Neural progenitor cell (in vitro differentiated cells): Measurements from ENCODE around the gene TPH1. TPM values are rescaled to one million over a fixed set of nuclear protein-coding genes. Genes with fewer than 3 reads are reported as not detected.

Experiments used
- DNase-seq: peaks from one replicate; pipeline ENCODE4 v3.0.0-alpha.2; 2016; ENCODE audit warnings: low spot score
- H2AFZ ChIP-seq: fragments of 200-600 bp; sonication (generic); replicated peaks from 2 replicates; pipeline ENCODE4 v1.6.1; 2016; ENCODE audit warnings: antibody characterized with exemption
- H3F3A ChIP-seq: fragments of 200-600 bp; sonication (generic); 2 replicates; pipeline ENCODE4 v1.6.1; 2016; ENCODE audit warnings: antibody characterized with exemption, low read depth
- H3K27ac ChIP-seq: fragments of 200-600 bp; sonication (generic); 2 replicates; pipeline ENCODE4 v1.5.1; 2016; ENCODE audit warnings: mild to moderate bottlenecking
- H3K27me3 ChIP-seq: fragments of 200-600 bp; sonication (generic); 2 replicates; pipeline ENCODE4 v1.6.1; 2016; ENCODE audit warnings: mild to moderate bottlenecking, moderate library complexity
- H3K36me3 ChIP-seq: fragments of 200-600 bp; sonication (generic); 2 replicates; pipeline ENCODE4 v1.5.1; 2016
- H3K4me1 ChIP-seq: fragments of 200-600 bp; sonication (generic); 2 replicates; pipeline ENCODE4 v1.6.1; 2016; ENCODE audit warnings: mixed run types
- H3K4me2 ChIP-seq: fragments of 200-600 bp; sonication (generic); 2 replicates; pipeline ENCODE4 v1.6.1; 2016
- H3K4me3 ChIP-seq: fragments of 200-600 bp; sonication (generic); 2 replicates; pipeline ENCODE4 v1.5.1; 2016
- H3K79me2 ChIP-seq: fragments of 200-600 bp; sonication (generic); 2 replicates; pipeline ENCODE4 v1.6.1; 2016; ENCODE audit warnings: low read depth
- H3K9ac ChIP-seq: fragments of 200-600 bp; sonication (generic); 2 replicates; pipeline ENCODE4 v1.6.1; 2016
- H3K9me3 ChIP-seq: fragments of 200-600 bp; sonication (generic); 2 replicates; pipeline ENCODE4 v1.5.1; 2016; ENCODE audit warnings: low read depth
- H4K20me1 ChIP-seq: fragments of 200-600 bp; sonication (generic); 2 replicates; pipeline ENCODE4 v1.6.1; 2016; ENCODE audit warnings: low read depth
- H3K27ac Mint-ChIP-seq: 3 replicates; pipeline ENCODE4 v1.8.0; 2021; ENCODE audit warnings: mixed read lengths
- H3K27me3 Mint-ChIP-seq: 2 replicates; pipeline ENCODE4 v1.8.0; 2022; ENCODE audit warnings: low read depth, mild to moderate bottlenecking, inconsistent platforms, moderate library complexity, mixed read lengths; ENCODE audit not compliant: insufficient read depth
- H3K36me3 Mint-ChIP-seq: 3 replicates; pipeline ENCODE4 v1.8.0; 2021; ENCODE audit warnings: mixed read lengths
- H3K4me1 Mint-ChIP-seq: 3 replicates; pipeline ENCODE4 v1.8.0; 2021; ENCODE audit warnings: mixed read lengths
- H3K4me3 Mint-ChIP-seq: 3 replicates; pipeline ENCODE4 v1.8.0; 2021; ENCODE audit warnings: mild to moderate bottlenecking, moderate library complexity, mixed read lengths
- H3K9me3 Mint-ChIP-seq: 3 replicates; pipeline ENCODE4 v1.8.0; 2020; ENCODE audit warnings: mixed read lengths
- EZH2 ChIP-seq: fragments of 200-600 bp; sonication (generic); IDR thresholded peaks from 2 replicates; pipeline ENCODE4 v1.6.1; 2017; ENCODE audit warnings: antibody characterized with exemption, mild to moderate bottlenecking, moderate library complexity
- EZH2phosphoT487 ChIP-seq: fragments of 200-600 bp; sonication (generic); IDR thresholded peaks from 2 replicates; pipeline ENCODE4 v1.6.1; 2017; ENCODE audit warnings: antibody characterized with exemption
- total RNA-seq: library from RNA; depleted of rRNA; stranded (reverse); fragments of >200 nt; gene quantifications from 2 replicates; pipeline ENCODE4 v1.2.3, GENCODE V29; 2015; ENCODE audit warnings: low replicate concordance
- TF ChIP-seq, protein P1 (sequence below): fragments of 200-600 bp; sonication (generic); IDR thresholded peaks from 2 replicates; pipeline ENCODE4 v1.5.1; 2017; ENCODE audit warnings: antibody characterized with exemption, mild to moderate bottlenecking

Gene TPH1
- total RNA-seq, 1 donor from 2014 or later, result 0.24 TPM

DNA sequence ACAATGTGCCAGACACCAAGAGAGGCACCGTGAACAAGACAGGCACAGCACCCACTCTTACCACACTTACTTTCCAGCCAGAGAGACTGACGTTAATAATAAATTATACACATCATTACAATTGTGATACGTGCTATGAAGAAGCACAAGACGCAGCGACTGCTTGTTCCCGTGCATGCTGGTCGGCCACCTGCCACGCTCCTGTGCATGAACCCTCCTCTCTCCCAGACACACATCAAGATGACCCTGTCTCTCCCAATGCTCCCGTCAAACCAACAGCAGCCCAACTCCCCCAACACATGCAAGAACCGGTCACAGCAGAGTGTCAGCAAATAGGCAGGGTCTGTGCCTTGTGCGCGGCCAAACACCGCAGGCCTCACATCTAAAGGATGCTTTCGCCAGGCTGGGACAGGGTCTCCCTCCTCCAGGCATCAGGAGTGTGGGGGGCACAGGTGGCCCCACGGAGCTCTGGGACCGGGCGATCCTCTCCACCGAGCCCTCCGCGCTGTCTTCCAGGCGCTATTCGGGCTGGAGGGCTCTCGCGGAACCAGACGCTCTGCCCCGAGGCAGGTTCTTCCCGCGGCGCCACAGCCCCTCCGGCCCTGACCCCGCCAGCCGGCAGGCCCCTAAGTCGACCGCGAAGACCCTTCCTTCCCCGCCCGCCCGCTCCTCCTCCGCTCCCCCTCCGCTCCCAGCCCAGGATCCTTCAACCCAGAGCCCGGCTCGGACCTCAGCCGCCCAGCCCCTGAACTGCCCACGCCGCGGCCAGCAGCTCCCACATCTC is 33.8 kb downstream of the TPH1 start:
- peak overlapping the region; percentile 92 for H3K4me3 ChIP-seq
- DNase-seq, result no peak
- peaks cover 19% of the 10 kb centered on the region for H3K79me2 ChIP-seq
- H3F3A ChIP-seq, result peaks cover 23% of the 10 kb centered on the region
- Mint-ChIP-seq H3K27me3 (peaks cover 11% of the 10 kb centered on the region), H3K4me3 (peak overlapping the region; percentile 92), H3K36me3 (no peaks in the 10 kb centered on the region), H3K27ac (peak overlapping the region; percentile 27), H3K4me1 (peaks cover 20% of the 10 kb centered on the region), H3K9me3 (no peaks in the 10 kb centered on the region)
- H2AFZ ChIP-seq, result peak overlapping the region; percentile 96
- H3K27ac ChIP-seq, result peak overlapping the region; percentile 18
- H3K36me3 ChIP-seq, result no peaks in the 10 kb centered on the region
- no peak for TF ChIP-seq EZH2phosphoT487
- TF ChIP-seq, protein P1, sequence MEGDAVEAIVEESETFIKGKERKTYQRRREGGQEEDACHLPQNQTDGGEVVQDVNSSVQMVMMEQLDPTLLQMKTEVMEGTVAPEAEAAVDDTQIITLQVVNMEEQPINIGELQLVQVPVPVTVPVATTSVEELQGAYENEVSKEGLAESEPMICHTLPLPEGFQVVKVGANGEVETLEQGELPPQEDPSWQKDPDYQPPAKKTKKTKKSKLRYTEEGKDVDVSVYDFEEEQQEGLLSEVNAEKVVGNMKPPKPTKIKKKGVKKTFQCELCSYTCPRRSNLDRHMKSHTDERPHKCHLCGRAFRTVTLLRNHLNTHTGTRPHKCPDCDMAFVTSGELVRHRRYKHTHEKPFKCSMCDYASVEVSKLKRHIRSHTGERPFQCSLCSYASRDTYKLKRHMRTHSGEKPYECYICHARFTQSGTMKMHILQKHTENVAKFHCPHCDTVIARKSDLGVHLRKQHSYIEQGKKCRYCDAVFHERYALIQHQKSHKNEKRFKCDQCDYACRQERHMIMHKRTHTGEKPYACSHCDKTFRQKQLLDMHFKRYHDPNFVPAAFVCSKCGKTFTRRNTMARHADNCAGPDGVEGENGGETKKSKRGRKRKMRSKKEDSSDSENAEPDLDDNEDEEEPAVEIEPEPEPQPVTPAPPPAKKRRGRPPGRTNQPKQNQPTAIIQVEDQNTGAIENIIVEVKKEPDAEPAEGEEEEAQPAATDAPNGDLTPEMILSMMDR, result no peak
- no peak for TF ChIP-seq EZH2
- peak overlapping the region; percentile 50 for H3K9ac ChIP-seq
- peaks cover 10% of the 10 kb centered on the region for H4K20me1 ChIP-seq
- peaks cover 33% of the 10 kb centered on the region for H3K27me3 ChIP-seq
- peaks cover 16% of the 10 kb centered on the region for H3K4me1 ChIP-seq
- H3K9me3 ChIP-seq, result no peaks in the 10 kb centered on the region
- H3K4me2 ChIP-seq, result peak overlapping the region; percentile 98

DNA sequence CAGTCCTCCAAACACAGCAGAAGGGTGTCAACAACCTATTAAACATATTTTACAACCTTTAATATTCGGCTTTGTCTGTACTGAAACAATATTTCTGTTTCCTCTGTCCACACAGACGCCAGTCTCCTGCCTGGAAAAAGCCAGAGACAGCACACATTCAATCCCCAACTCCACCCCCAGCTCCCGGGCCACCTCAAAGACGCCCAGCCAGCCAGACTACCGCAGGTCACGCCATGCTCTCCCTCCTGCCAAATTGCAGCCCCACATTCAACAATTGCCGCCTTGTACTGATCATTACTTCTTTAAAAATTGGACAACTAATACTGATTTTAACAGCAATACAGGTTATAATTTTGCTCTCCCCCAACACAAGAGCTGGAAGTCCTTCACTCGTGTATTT is 34.4 kb downstream of the TPH1 start:
- Histone ChIP-seq H3K79me2 (peaks cover 19% of the 10 kb centered on the region), H3F3A (peaks cover 23% of the 10 kb centered on the region), H3K27ac (no peak overlapping the region), H3K9ac (no peak overlapping the region), H3K4me3 (peak overlapping the region; percentile 92), H3K9me3 (no peaks in the 10 kb centered on the region), H3K4me1 (peaks cover 16% of the 10 kb centered on the region), H2AFZ (no peak overlapping the region), H3K36me3 (no peaks in the 10 kb centered on the region), H4K20me1 (peaks cover 10% of the 10 kb centered on the region), H3K4me2 (peak overlapping the region; percentile 98), H3K27me3 (peaks cover 33% of the 10 kb centered on the region)
- TF ChIP-seq, protein P1, result no peak
- TF ChIP-seq EZH2phosphoT487 (no peak), EZH2 (no peak)
- Mint-ChIP-seq H3K4me3 (peak overlapping the region; percentile 92), H3K27me3 (peaks cover 11% of the 10 kb centered on the region), H3K27ac (no peak overlapping the region), H3K4me1 (peaks cover 20% of the 10 kb centered on the region), H3K36me3 (no peaks in the 10 kb centered on the region), H3K9me3 (no peaks in the 10 kb centered on the region)
- DNase-seq, result peak; percentile 15

DNA sequence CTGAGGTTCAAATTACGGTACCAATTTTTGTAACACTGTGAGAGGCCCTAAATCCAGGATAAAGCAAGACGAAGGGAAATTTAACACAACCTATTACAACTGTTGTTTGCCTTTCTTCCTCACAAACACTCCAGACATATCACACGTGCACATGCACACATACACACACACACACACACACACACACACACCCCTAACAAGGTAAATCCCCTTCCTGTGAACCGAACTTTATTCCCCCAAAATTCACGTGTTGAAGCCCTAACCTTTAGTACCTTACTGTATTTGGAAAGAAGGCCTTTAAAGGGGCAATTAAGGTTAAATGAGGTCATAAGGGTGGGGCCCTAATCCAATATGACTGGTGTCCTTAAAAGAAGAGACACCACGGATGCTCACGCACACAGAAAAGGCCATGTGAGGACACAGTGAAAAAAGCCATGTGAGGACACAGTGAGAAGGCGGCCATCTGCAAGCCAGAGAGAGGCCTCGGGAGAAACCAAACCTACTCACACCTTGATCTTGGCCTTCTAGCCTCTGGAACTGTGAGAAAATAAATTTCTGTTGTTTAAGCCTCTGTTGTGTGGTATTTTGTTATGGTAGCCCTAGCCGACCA is 35.0 kb downstream of the TPH1 start:
- Mint-ChIP-seq H3K36me3 (no peaks in the 10 kb centered on the region), H3K27ac (no peak overlapping the region), H3K27me3 (peaks cover 11% of the 10 kb centered on the region), H3K9me3 (no peaks in the 10 kb centered on the region), H3K4me3 (peak overlapping the region; percentile 92), H3K4me1 (peaks cover 20% of the 10 kb centered on the region)
- no peak overlapping the region for H2AFZ ChIP-seq
- peak overlapping the region; percentile 92 for H3K4me3 ChIP-seq
- peak overlapping the region; percentile 98 for H3K4me2 ChIP-seq
- peaks cover 23% of the 10 kb centered on the region for H3F3A ChIP-seq
- H3K36me3 ChIP-seq, result no peaks in the 10 kb centered on the region
- no peak for DNase-seq
- H3K79me2 ChIP-seq, result peaks cover 19% of the 10 kb centered on the region
- H4K20me1 ChIP-seq, result peaks cover 10% of the 10 kb centered on the region
- no peak overlapping the region for H3K27ac ChIP-seq
- peaks cover 16% of the 10 kb centered on the region for H3K4me1 ChIP-seq
- peaks cover 29% of the 10 kb centered on the region for H3K27me3 ChIP-seq
- no peak overlapping the region for H3K9ac ChIP-seq
- TF ChIP-seq, protein P1, result no peak
- TF ChIP-seq EZH2phosphoT487 (no peak), EZH2 (no peak)
- no peaks in the 10 kb centered on the region for H3K9me3 ChIP-seq
